ENCODE measurements around the gene GSTT4. TPM values are rescaled to one million over a fixed set of nuclear protein-coding genes. Genes with fewer than 3 reads are reported as not detected.

The GSTT4 gene
- total RNA-seq, 4 donors from 2014 or later: not detected

- Histone ChIP-seq H3K9me3 (no peaks in the 10 kb centered on the region), H3K4me3 (no peak overlapping the region), H3K4me1 (peaks cover 13 to 19% of the 10 kb centered on the region in 2 donors), H3K27me3 (no peaks in the 10 kb centered on the region), H3K27ac (no peak overlapping the region), H3K36me3 (no peaks in the 10 kb centered on the region)
- no peak for TF ChIP-seq POLR2A (IDR thresholded peaks at IDR 0.05)
- TF ChIP-seq, protein P1, sequence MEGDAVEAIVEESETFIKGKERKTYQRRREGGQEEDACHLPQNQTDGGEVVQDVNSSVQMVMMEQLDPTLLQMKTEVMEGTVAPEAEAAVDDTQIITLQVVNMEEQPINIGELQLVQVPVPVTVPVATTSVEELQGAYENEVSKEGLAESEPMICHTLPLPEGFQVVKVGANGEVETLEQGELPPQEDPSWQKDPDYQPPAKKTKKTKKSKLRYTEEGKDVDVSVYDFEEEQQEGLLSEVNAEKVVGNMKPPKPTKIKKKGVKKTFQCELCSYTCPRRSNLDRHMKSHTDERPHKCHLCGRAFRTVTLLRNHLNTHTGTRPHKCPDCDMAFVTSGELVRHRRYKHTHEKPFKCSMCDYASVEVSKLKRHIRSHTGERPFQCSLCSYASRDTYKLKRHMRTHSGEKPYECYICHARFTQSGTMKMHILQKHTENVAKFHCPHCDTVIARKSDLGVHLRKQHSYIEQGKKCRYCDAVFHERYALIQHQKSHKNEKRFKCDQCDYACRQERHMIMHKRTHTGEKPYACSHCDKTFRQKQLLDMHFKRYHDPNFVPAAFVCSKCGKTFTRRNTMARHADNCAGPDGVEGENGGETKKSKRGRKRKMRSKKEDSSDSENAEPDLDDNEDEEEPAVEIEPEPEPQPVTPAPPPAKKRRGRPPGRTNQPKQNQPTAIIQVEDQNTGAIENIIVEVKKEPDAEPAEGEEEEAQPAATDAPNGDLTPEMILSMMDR (IDR thresholded peaks at IDR 0.05 in 4 of 5, conservative IDR thresholded peaks at IDR 0.05 in 1 of 5): no peak
- in situ Hi-C loops (cut with MboI; ENCODE audit: low sequenced_read_pairs in 4 of 4) (loop anchor here in 1 of 4 donors (5.0 kb wide), 1 partner anchor 72 kb away; no protein-coding TSS in a partner anchor), intact Hi-C loops (cut with DNase I; ENCODE audit: low total_unique reads) (loop anchor here (5.0 kb wide), 1 partner anchor 72 kb away; no protein-coding TSS in a partner anchor)
- DNase-seq: no peak
- ATAC-seq: no peak
These were observed 4.2 kb upstream of the GSTT4 start for GRCh38 chr22:24009227-24010017.

GRCh38 chr22:24008381-24009226, 3.4 kb upstream of the GSTT4 start:
- H3K27me3 ChIP-seq: no peaks in the 10 kb centered on the region
- in situ Hi-C loops (cut with MboI; ENCODE audit: low sequenced_read_pairs in 4 of 4) (loop anchor here in 1 of 4 donors (5.0 kb wide), 1 partner anchor 71 kb away; no protein-coding TSS in a partner anchor), intact Hi-C loops (cut with DNase I; ENCODE audit: low total_unique reads) (loop anchor here (5.0 kb wide), 1 partner anchor 71 kb away; no protein-coding TSS in a partner anchor)
- no peaks in the 10 kb centered on the region for H3K9me3 ChIP-seq
- no peak for DNase-seq
- H3K4me1 ChIP-seq: peaks cover 13 to 19% of the 10 kb centered on the region in 2 donors
- no peak for ATAC-seq
- H3K27ac ChIP-seq: no peak overlapping the region
- H3K4me3 ChIP-seq: no peak overlapping the region
- no peaks in the 10 kb centered on the region for H3K36me3 ChIP-seq
- no peak for TF ChIP-seq POLR2A (IDR thresholded peaks at IDR 0.05)
- TF ChIP-seq, protein P1 (IDR thresholded peaks at IDR 0.05 in 4 of 5, conservative IDR thresholded peaks at IDR 0.05 in 1 of 5): no peak

DNA sequence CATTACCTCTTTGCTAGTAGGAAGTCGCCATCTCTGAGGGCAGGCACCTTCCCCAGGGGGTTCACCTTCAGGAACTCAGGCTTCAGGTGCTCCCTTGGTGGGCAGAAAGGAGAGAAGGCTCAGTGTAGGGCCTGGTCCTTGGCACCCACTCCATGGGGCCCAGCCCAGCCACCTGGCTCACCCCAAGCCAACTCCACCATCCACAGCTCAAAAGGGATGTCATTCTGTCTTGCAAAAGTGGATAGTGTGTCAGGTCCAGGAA, 2.7 kb upstream of the GSTT4 start:
- intact Hi-C loops (cut with DNase I; ENCODE audit: low total_unique reads): loop anchor here (5.0 kb wide), 1 partner anchor 71 kb away; no protein-coding TSS in a partner anchor
- ATAC-seq: no peak
- TF ChIP-seq POLR2A (IDR thresholded peaks at IDR 0.05): no peak
- TF ChIP-seq, protein P1 (IDR thresholded peaks at IDR 0.05 in 4 of 5, conservative IDR thresholded peaks at IDR 0.05 in 1 of 5): no peak
- in situ Hi-C loops (cut with MboI; ENCODE audit: low sequenced_read_pairs in 4 of 4): loop anchor here in 1 of 4 donors (5.0 kb wide), 1 partner anchor 71 kb away; no protein-coding TSS in a partner anchor
- Histone ChIP-seq H3K4me1 (peaks cover 13 to 19% of the 10 kb centered on the region in 2 donors), H3K9me3 (no peaks in the 10 kb centered on the region), H3K36me3 (no peaks in the 10 kb centered on the region), H3K27ac (no peak overlapping the region), H3K27me3 (no peaks in the 10 kb centered on the region), H3K4me3 (no peak overlapping the region)
- no peak for DNase-seq

DNA sequence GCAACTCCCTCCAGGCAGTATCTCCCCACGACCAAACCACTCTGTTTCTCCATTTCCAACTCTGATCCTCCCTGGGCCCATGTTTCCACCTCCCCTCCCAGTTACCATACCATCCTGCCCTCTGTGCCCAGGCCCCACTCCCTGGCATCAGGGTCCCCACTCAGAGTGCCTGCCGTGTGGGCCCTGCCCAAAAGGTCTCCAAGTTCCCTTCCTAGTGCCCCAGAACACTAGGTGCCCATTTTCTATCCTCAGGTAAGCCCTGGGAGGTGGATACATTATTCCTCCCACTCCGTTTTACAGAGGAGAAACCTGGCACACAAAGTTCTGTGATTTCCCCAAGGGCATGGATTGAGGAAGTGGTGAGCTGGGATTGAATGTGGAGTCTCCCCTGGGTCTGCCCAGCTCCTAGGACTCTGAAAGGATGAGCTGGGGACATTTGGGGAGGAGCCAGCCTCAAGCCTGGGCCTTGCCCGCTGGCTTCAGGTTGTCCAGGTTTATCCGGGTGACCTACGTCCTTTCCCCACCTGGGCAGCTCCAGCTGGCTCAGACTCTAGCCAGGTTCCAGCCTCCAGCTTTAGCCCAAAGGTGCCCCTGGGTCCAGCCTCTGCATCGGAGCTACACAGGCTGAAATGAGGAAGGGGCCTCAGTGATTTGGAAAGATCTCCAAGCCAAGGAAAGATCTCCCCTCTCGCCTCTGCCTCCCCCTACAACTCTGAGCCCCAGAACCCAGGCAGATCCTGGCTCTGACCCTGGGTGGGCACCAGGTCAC, 2.2 kb upstream of the GSTT4 start:
- ATAC-seq (no peak), DNase-seq (no peak)
- Histone ChIP-seq H3K4me1 (peaks cover 8 to 14% of the 10 kb centered on the region in 2 donors), H3K9me3 (no peaks in the 10 kb centered on the region), H3K4me3 (no peak overlapping the region), H3K27ac (no peak overlapping the region), H3K27me3 (no peaks in the 10 kb centered on the region), H3K36me3 (no peaks in the 10 kb centered on the region)
- TF ChIP-seq, protein P1 (IDR thresholded peaks at IDR 0.05 in 4 of 5, conservative IDR thresholded peaks at IDR 0.05 in 1 of 5): no peak
- TF ChIP-seq POLR2A (IDR thresholded peaks at IDR 0.05): no peak
- intact Hi-C loops (cut with DNase I; ENCODE audit: low total_unique reads): loop anchor here (5.0 kb wide), 1 partner anchor 70 kb away; no protein-coding TSS in a partner anchor
- in situ Hi-C loops (cut with MboI; ENCODE audit: low sequenced_read_pairs in 4 of 4): loop anchor here in 1 of 4 donors (5.0 kb wide), 1 partner anchor 70 kb away; no protein-coding TSS in a partner anchor

Measured in gastrocnemius medialis (tissue), 4 donors.